IMR-90 (cell line): ENCODE data around the gene FOXO1. TPM values are rescaled to one million over a fixed set of nuclear protein-coding genes. Genes with fewer than 3 reads are reported as not detected.

Source experiments
- ATAC-seq: fragments of 200-7000 bp; cut with Tn5 transposase; 2 replicates; pipeline ENCODE4 v1.9.1; 2020; ENCODE audit warnings: low read depth, mild to moderate bottlenecking, moderate library complexity
- BruUV-seq: library from RNA; stranded (reverse); fragments of 400-500 nt; replicated peaks from 2 replicates; lab custom pipeline; 2021; lab: Mats Ljungman, UMichigan
- CTCF ChIA-PET: fragments of 300-600 bp; formaldehyde crosslinking; extraction: SDS; loops from one replicate; lab custom pipeline; 2021; ENCODE audit warnings: antibody characterized with exemption; lab: Yijun Ruan, JAX
- POLR2A ChIA-PET: fragments of 300-600 bp; sonication (Branson Sonifier 250); formaldehyde crosslinking; loops from one replicate; lab custom pipeline; 2022; ENCODE audit warnings: antibody characterized with exemption; ENCODE audit not compliant: unreplicated experiment; lab: Charles Lee
- DNase-seq: peaks from one replicate; pipeline ENCODE4 v3.0.0; 2013
- H2AFZ ChIP-seq: replicated peaks from 2 replicates; pipeline ENCODE3; 2013; ENCODE audit warnings: low read length, mild to moderate bottlenecking; ENCODE audit not compliant: poor library complexity
- H2AK5ac ChIP-seq: 2 replicates; pipeline ENCODE4 v1.6.1; 2013; ENCODE audit warnings: low read depth, low read length, inconsistent platforms
- H2AK9ac ChIP-seq: replicated peaks from 2 replicates; pipeline ENCODE3; 2013; ENCODE audit warnings: mild to moderate bottlenecking, low read depth, low read length, moderate library complexity; ENCODE audit not compliant: poor library complexity
- H2BK120ac ChIP-seq: 2 replicates; pipeline ENCODE4 v1.6.1; 2013; ENCODE audit warnings: low read depth, low read length, inconsistent platforms
- H2BK15ac ChIP-seq: 3 replicates; pipeline ENCODE4 v1.6.1; 2013; ENCODE audit warnings: low read depth, low read length, inconsistent platforms
- H2BK20ac ChIP-seq: 2 replicates; pipeline ENCODE4 v1.6.1; 2013; ENCODE audit warnings: low read depth, mild to moderate bottlenecking, inconsistent platforms, low read length, moderate library complexity
- H2BK5ac ChIP-seq: 2 replicates; pipeline ENCODE4 v1.6.1; 2013; ENCODE audit warnings: mild to moderate bottlenecking, low read depth, low read length, inconsistent platforms; ENCODE audit not compliant: poor library complexity, severe bottlenecking
- H3K14ac ChIP-seq: replicated peaks from 2 replicates; pipeline ENCODE4 v1.6.1; 2013; ENCODE audit warnings: low read depth, low read length, inconsistent platforms
- H3K18ac ChIP-seq: 2 replicates; pipeline ENCODE4 v1.6.1; 2013; ENCODE audit warnings: low read depth, low read length, control low read depth
- H3K23ac ChIP-seq: 2 replicates; pipeline ENCODE4 v1.6.1; 2013; ENCODE audit warnings: low read depth, low read length, inconsistent platforms
- H3K27ac ChIP-seq: 2 replicates; pipeline ENCODE4 v1.5.1; 2013; ENCODE audit warnings: mild to moderate bottlenecking, control low read depth, low read length; ENCODE audit not compliant: insufficient read depth
- H3K27me3 ChIP-seq: 2 replicates; pipeline ENCODE4 v1.6.1; 2013; ENCODE audit warnings: low read length; ENCODE audit not compliant: control insufficient read depth, insufficient read depth
- H3K36me3 ChIP-seq: 2 replicates; pipeline ENCODE4 v1.6.1; 2013; ENCODE audit warnings: low read length, mixed read lengths; ENCODE audit not compliant: control insufficient read depth, insufficient read depth
- H3K4ac ChIP-seq: 2 replicates; pipeline ENCODE4 v1.6.1; 2013; ENCODE audit warnings: low read depth, low read length, inconsistent platforms
- H3K4me1 ChIP-seq: 2 replicates; pipeline ENCODE4 v1.6.1; 2013; ENCODE audit warnings: low read length, mixed read lengths; ENCODE audit not compliant: control insufficient read depth, insufficient read depth
- H3K4me2 ChIP-seq: 2 replicates; pipeline ENCODE4 v1.6.1; 2013; ENCODE audit warnings: low read depth, mild to moderate bottlenecking, control low read depth, low read length, moderate library complexity
- H3K4me3 ChIP-seq: 2 replicates; pipeline ENCODE4 v1.5.1; 2013; ENCODE audit warnings: low read depth, mild to moderate bottlenecking, control low read depth, low read length, moderate library complexity; ENCODE audit not compliant: insufficient read depth
- H3K56ac ChIP-seq: 2 replicates; pipeline ENCODE4 v1.6.1; 2013; ENCODE audit warnings: low read length, inconsistent platforms; ENCODE audit not compliant: insufficient read depth; ENCODE audit errors: extremely low read depth
- H3K79me1 ChIP-seq, 2 experiments: 2 replicates each; pipeline ENCODE4 v1.6.1; 2013; ENCODE audit warnings: low read length in 2 of 2, inconsistent platforms in 1 of 2, low read depth in 1 of 2
- H3K9ac ChIP-seq: 2 replicates; pipeline ENCODE4 v1.6.1; 2013; ENCODE audit warnings: low read depth, low read length, control low read depth
- H3K9me1 ChIP-seq: 2 replicates; pipeline ENCODE4 v1.6.1; 2013; ENCODE audit warnings: low read length, inconsistent platforms; ENCODE audit not compliant: insufficient read depth
- H3K9me3 ChIP-seq: 2 replicates; pipeline ENCODE4 v1.6.1; 2013; ENCODE audit warnings: low read length; ENCODE audit not compliant: control insufficient read depth, insufficient read depth
- H4K20me1 ChIP-seq: 2 replicates; pipeline ENCODE4 v1.6.1; 2013; ENCODE audit warnings: low read length, inconsistent platforms; ENCODE audit not compliant: insufficient read depth
- H4K5ac ChIP-seq: 2 replicates; pipeline ENCODE4 v1.6.1; 2013; ENCODE audit warnings: mild to moderate bottlenecking, low read depth, low read length, control low read depth
- H4K8ac ChIP-seq, 2 experiments: 2 replicates each; pipeline ENCODE4 v1.6.1; 2013; ENCODE audit warnings: low read depth in 2 of 2, low read length in 2 of 2, control low read depth in 1 of 2, inconsistent platforms in 1 of 2
- H4K91ac ChIP-seq: 2 replicates; pipeline ENCODE4 v1.6.1; 2013; ENCODE audit warnings: low read depth, low read length, inconsistent platforms; ENCODE audit not compliant: insufficient read depth
- CEBPB ChIP-seq: IDR thresholded peaks from 2 replicates; pipeline ENCODE4 v1.6.1; 2012; ENCODE audit warnings: low read depth, low read length, improper control_type of control experiment
- MAFK ChIP-seq: IDR thresholded peaks from 2 replicates; pipeline ENCODE4 v1.6.1; 2012; ENCODE audit warnings: low read depth, low read length, improper control_type of control experiment
- NFE2L2 ChIP-seq: fragments of 150-350 bp; IDR thresholded peaks from 2 replicates; pipeline ENCODE4 v1.6.1; 2016; ENCODE audit warnings: low read depth, mild to moderate bottlenecking, low read length
- POLR2A ChIP-seq: IDR thresholded peaks from 2 replicates; pipeline ENCODE4 v1.6.1; 2012; ENCODE audit warnings: mild to moderate bottlenecking, low read depth, low read length
- RAD21 ChIP-seq: IDR thresholded peaks from 2 replicates; pipeline ENCODE4 v1.6.1; 2012; ENCODE audit warnings: low read length, improper control_type of control experiment
- RFX5 ChIP-seq: IDR thresholded peaks from 2 replicates; pipeline ENCODE4 v1.8.0; 2012; ENCODE audit warnings: low read depth, mild to moderate bottlenecking, low read length, moderate library complexity
- SMC3 ChIP-seq: fragments of 150-350 bp; IDR thresholded peaks from 2 replicates; pipeline ENCODE4 v1.6.1; 2016; ENCODE audit warnings: low read depth, mild to moderate bottlenecking, antibody characterized with exemption, low read length, moderate library complexity
- USF2 ChIP-seq: fragments of 150-350 bp; IDR thresholded peaks from 2 replicates; pipeline ENCODE4 v1.6.1; 2017; ENCODE audit warnings: mild to moderate bottlenecking, antibody characterized with exemption, low read length, low read depth
- WGBS, 2 experiments: methylation state at CpG; one replicate each; pipeline versions ENCODE4 v1.1.5 to v1.1.7; 2013; ENCODE audit warnings: missing lambda C conversion rate in 2 of 2; ENCODE audit not compliant: insufficient read length in 1 of 2; ENCODE audit errors: extremely low coverage in 2 of 2; 5-methylcytosine and 5-hydroxymethylcytosine counted together
- dilution Hi-C: fragments of 300-500 bp; cut with HindIII; formaldehyde crosslinking; loops from one replicate; pipeline ENCODE4 v1.14.3; 2018; ENCODE audit warnings: low sequenced_read_pairs; ENCODE audit not compliant: unreplicated experiment
- in situ Hi-C: fragments of 300-500 bp; cut with MboI; formaldehyde crosslinking; loops from 3 replicates; pipeline ENCODE4 v1.14.3; 2019; ENCODE audit warnings: low sequenced_read_pairs, inconsistent platforms, mixed read lengths
- intact Hi-C: fragments of 100-400 bp; cut with micrococcal nuclease; formaldehyde crosslinking; loops from 2 replicates; pipeline ENCODE4 v1.10.0; 2022
- polyA plus RNA-seq, 3 experiments: library from polyadenylated mRNA; depleted of rRNA; stranded (reverse); fragments of >200 nt; gene quantifications; 2 replicates each; pipeline ENCODE4 v1.2.3, GENCODE V29; 2012; ENCODE audit warnings: low replicate concordance in 1 of 3
- total RNA-seq: library from RNA; depleted of rRNA; stranded (reverse); fragments of >200 nt; gene quantifications from 2 replicates; pipeline ENCODE4 v1.2.3, GENCODE V29; 2012

Gene FOXO1
- total and polyA plus RNA-seq, 2 of the 4 experiments (the other 2 are of a cell fraction), result 0.12 to 0.18 TPM

DNA sequence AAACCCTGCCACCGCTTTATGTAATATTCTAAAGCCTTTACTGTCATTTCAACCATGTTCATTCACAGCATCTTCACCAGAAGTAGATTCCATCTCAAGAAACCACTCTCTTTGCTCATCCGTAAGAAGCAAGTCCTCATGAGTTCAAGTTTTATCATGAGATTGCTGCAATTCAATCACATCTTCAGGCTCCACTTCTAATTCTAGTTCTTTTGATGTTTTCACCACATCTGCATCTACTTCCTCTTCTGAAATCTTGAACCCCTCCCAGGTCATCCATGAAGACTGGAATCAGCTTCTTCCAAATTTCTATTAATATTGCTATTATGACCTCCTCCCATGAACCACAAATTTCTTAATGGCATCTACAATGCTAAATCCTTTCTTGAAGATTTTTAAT, 83.9 kb downstream of the FOXO1 start:
- H3K4me3 ChIP-seq, result no peak overlapping the region
- H3K4me1 ChIP-seq, result no peaks in the 10 kb centered on the region
- H2AFZ ChIP-seq, result no peak overlapping the region
- no peak overlapping the region for H2AK9ac ChIP-seq
- ChIA-PET POLR2A (no interaction called here), CTCF (no interaction called here)
- dilution Hi-C loops (no loop called here), in situ Hi-C loops (no loop called here), intact Hi-C loops (no loop called here)
- no peaks in the 10 kb centered on the region for H4K20me1 ChIP-seq
- no peak overlapping the region for H3K23ac ChIP-seq
- H3K18ac ChIP-seq, result no peak overlapping the region
- H3K36me3 ChIP-seq, result no peaks in the 10 kb centered on the region
- H2AK5ac ChIP-seq, result no peak overlapping the region
- no peak overlapping the region for H3K9ac ChIP-seq
- no peak overlapping the region for H4K8ac ChIP-seq
- no peak overlapping the region for H2BK20ac ChIP-seq
- no peak overlapping the region for H4K91ac ChIP-seq
- no peak overlapping the region for H3K27ac ChIP-seq
- H3K56ac ChIP-seq, result no peak overlapping the region
- no TSS peak for BruUV-seq
- DNase-seq (no peak), ATAC-seq (no peak)
- WGBS, 2 experiments, result 80% methylated on average over 1 of the region's 2 CpGs; no CpG with 5 or more reads in 1 of the 2 experiments
- no peak overlapping the region for H3K4me2 ChIP-seq
- H3K4ac ChIP-seq, result no peak overlapping the region
- no peaks in the 10 kb centered on the region for H3K79me1 ChIP-seq
- no peak overlapping the region for H2BK15ac ChIP-seq
- H2BK5ac ChIP-seq, result no peak overlapping the region
- H3K9me1 ChIP-seq, result no peaks in the 10 kb centered on the region
- no peaks in the 10 kb centered on the region for H3K27me3 ChIP-seq
- no peak overlapping the region for H3K14ac ChIP-seq
- H4K5ac ChIP-seq, result no peak overlapping the region
- no peaks in the 10 kb centered on the region for H3K9me3 ChIP-seq
- no peak for TF ChIP-seq USF2
- no peak for TF ChIP-seq MAFK
- no peak for TF ChIP-seq NFE2L2
- TF ChIP-seq POLR2A, result no peak
- TF ChIP-seq CEBPB, result no peak
- TF ChIP-seq RAD21, result no peak
- no peak for TF ChIP-seq RFX5
- TF ChIP-seq SMC3, result no peak
- no peak overlapping the region for H2BK120ac ChIP-seq
